Astrocyte of the cerebellum (primary cell): ENCODE measurements around the gene DIO1.
A peak's percentile ranks its signal among the peaks of the same experiment; 100 is the strongest.

Source experiments
- DNase-seq: peaks from one replicate; pipeline ENCODE4 v3.0.0-alpha.2; 2011; ENCODE audit warnings: low read depth
- H3K4me3 ChIP-seq: 2 replicates; pipeline ENCODE4 v1.5.1; 2011; ENCODE audit warnings: mild to moderate bottlenecking, low read depth, low read length, moderate library complexity
- CTCF ChIP-seq: IDR thresholded peaks from 2 replicates; pipeline ENCODE4 v1.5.1; 2012; ENCODE audit warnings: low read length, low read depth, moderate library complexity, mild to moderate bottlenecking; ENCODE audit errors: missing control alignments
- in situ Hi-C: cut with HindIII; loops from 2 replicates; pipeline ENCODE4 v1.10.0; 2017; ENCODE audit warnings: low sequenced_read_pairs

Gene DIO1

GRCh38 chr1:53893999-53894636 lies at the start of gene DIO1:
DIO1 (plus strand) TSS chr1:53894187; CDS start chr1:53894211, 24 bp downstream.
- in situ Hi-C loops: no loop called here
- TF ChIP-seq CTCF: no peak
- no peak within 1 kb of the TSS for H3K4me3 ChIP-seq
- no peak for DNase-seq

GRCh38 chr1:53847980-53848379 lies 46.0 kb upstream of the DIO1 start:
- in situ Hi-C loops: no loop called here
- H3K4me3 ChIP-seq: no peak overlapping the region
- TF ChIP-seq CTCF: no peak
- DNase-seq: no peak

DNA sequence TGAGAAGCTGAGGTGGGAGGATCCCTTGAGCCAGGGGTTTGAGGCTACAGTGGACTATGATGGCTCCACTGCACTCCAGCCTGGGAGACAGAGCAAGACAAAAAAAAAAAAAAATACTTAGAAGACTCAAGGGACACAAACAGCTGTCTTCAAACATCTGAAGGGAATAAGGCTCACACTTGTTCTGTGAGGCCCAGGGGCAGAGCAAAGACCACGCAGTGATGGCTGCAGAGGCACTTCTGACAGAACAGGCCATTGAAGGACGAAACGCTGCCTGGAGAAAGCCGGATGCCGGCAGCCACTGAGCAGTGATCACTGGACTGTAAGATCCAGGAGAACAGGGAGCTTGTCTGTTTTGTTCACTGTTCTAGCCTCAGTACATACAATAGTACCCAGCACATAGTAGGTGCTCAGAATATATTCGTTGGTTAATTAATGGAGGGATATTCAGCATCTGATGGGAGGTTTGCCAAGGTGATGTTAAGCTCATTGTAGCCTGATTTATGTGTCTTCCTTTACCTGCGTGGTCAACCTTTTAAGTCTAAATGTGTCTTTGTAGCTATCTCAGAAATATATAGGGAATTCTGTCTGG lies 43.8 kb upstream of the DIO1 start:
- in situ Hi-C loops: no loop called here
- no peak for TF ChIP-seq CTCF
- no peak overlapping the region for H3K4me3 ChIP-seq
- DNase-seq: no peak

DNA sequence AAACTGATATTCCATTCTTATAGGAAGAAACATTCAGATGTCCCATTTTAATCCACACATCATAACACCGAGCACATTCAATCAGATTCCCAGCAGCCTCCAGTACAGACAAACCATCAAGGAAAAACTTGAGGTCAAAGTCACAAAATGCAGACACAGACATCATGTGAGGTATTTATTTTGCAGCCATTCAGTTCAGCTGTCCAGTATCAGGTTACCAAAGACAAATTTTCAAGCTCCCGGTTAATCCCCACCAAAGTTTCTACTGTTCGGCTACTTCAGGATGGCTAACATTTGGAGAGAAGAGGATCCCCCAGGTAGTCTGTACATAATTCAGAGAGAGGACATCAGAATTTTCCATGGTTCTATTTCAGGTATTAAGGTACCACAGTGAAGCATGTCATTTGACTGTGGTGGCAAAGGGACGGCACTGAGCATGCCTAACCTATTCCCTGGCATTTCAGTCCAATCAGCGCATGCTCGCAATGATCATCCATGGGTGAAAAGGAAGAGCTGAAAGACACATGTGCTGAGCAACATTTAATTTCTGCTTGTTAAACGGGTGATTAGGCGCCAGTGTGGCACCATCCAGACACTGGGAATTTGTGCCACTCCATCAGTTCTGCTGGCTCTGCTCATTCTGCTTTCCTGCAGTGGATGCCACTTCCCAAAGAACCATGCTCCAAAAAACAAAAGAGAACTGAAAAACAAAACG lies 42.3 kb upstream of the DIO1 start:
- H3K4me3 ChIP-seq: no peak overlapping the region
- DNase-seq: no peak
- TF ChIP-seq CTCF: no peak
- in situ Hi-C loops: no loop called here

GRCh38 chr1:53860967-53861411 lies 33.0 kb upstream of the DIO1 start:
- peak; percentile 90 for TF ChIP-seq CTCF
- peak; percentile 49 for DNase-seq
- no peak overlapping the region for H3K4me3 ChIP-seq
- in situ Hi-C loops: no loop called here

- no peak overlapping the region for H3K4me3 ChIP-seq
- DNase-seq: no peak
- TF ChIP-seq CTCF: no peak
- in situ Hi-C loops: no loop called here
Observed at GRCh38 chr1:53862507-53862906, 31.5 kb upstream of the DIO1 start.
